GM12878 (cell line): Measurements from ENCODE around the gene ZNF655. TPM values are rescaled to one million over a fixed set of nuclear protein-coding genes. Genes with fewer than 3 reads are reported as not detected.

ENCODE experiments used
- ATAC-seq: fragments of 200-7000 bp; cut with Tn5 transposase; 3 replicates; pipeline ENCODE4 v1.9.1; 2020; ENCODE audit warnings: mild to moderate bottlenecking, moderate library complexity
- BruUV-seq: library from RNA; stranded (reverse); fragments of 400-500 nt; replicated peaks from 2 replicates; lab custom pipeline; 2021; lab: Mats Ljungman, UMichigan
- CTCF ChIA-PET: fragments of 300-600 bp; sonication (Branson Sonifier 250); formaldehyde crosslinking; extraction: SDS; loops from one replicate; lab custom pipeline; 2021; ENCODE audit warnings: inconsistent platforms; lab: Yijun Ruan, JAX
- POLR2A ChIA-PET: fragments of 350-600 bp; formaldehyde crosslinking; extraction: SDS; loops from one replicate; lab custom pipeline; 2021; ENCODE audit warnings: inconsistent platforms; lab: Charles Lee
- RAD21 ChIA-PET: fragments of 300-600 bp; sonication (Branson Sonifier 250); formaldehyde crosslinking; loops from one replicate; lab custom pipeline; 2023; ENCODE audit warnings: antibody characterized with exemption; ENCODE audit not compliant: unreplicated experiment; lab: Charles Lee
- SMC1A ChIA-PET: fragments of 300-600 bp; sonication (Branson Sonifier 250); formaldehyde crosslinking; loops from one replicate; lab custom pipeline; 2023; ENCODE audit not compliant: unreplicated experiment, uncharacterized antibody; lab: Charles Lee
- DNase-seq: peaks from one replicate; pipeline ENCODE4 v3.0.0-alpha.2; 2011; ENCODE audit warnings: low read depth, low spot score
- FAIRE-seq: peaks from 3 replicates; lab custom pipeline; 2011; peaks lifted over from hg19 to GRCh38; lab: Jason Lieb, UNC
- H2AFZ ChIP-seq: 2 replicates; pipeline ENCODE4 v1.6.0; 2011; ENCODE audit warnings: low read depth, low read length, control low read depth; ENCODE audit not compliant: control insufficient read depth
- H3K27ac ChIP-seq: 2 replicates; pipeline ENCODE4 v1.5.1; 2011; ENCODE audit warnings: control low read depth; ENCODE audit not compliant: control insufficient read depth, insufficient read depth
- H3K27me3 ChIP-seq, 2 experiments: replicated peaks in 1 of 2; 2 replicates each; pipeline versions ENCODE4 v1.6.0 to v1.6.1; 2011; ENCODE audit warnings: low read length in 1 of 2; ENCODE audit not compliant: control insufficient read depth in 2 of 2, insufficient read depth in 2 of 2
- H3K36me3 ChIP-seq, 2 experiments: 2 replicates each; pipeline ENCODE4 v1.5.1; 2011; ENCODE audit warnings: low read length in 1 of 2; ENCODE audit not compliant: control insufficient read depth in 2 of 2, insufficient read depth in 2 of 2
- H3K4me1 ChIP-seq: 2 replicates; pipeline ENCODE4 v1.6.1; 2011; ENCODE audit warnings: mild to moderate bottlenecking, low read length, moderate library complexity, mixed read lengths; ENCODE audit not compliant: control insufficient read depth, insufficient read depth
- H3K4me2 ChIP-seq: 2 replicates; pipeline ENCODE4 v1.6.0; 2011; ENCODE audit warnings: control low read depth; ENCODE audit not compliant: control insufficient read depth, insufficient read depth
- H3K4me3 ChIP-seq: fragments of 200-600 bp; sonication (generic); 2 replicates; pipeline ENCODE4 v1.5.1; 2016
- H3K79me2 ChIP-seq: 2 replicates; pipeline ENCODE4 v1.6.0; 2011; ENCODE audit warnings: low read length; ENCODE audit not compliant: control insufficient read depth, insufficient read depth
- H3K9ac ChIP-seq: 2 replicates; pipeline ENCODE4 v1.8.0; 2011; ENCODE audit warnings: low read length, control low read depth, mixed read lengths; ENCODE audit not compliant: control insufficient read depth, insufficient read depth
- H3K9me3 ChIP-seq: replicated peaks from 3 replicates; pipeline ENCODE4 v1.5.1; 2011; ENCODE audit warnings: mild to moderate bottlenecking, low read length; ENCODE audit not compliant: control insufficient read depth, insufficient read depth
- H4K20me1 ChIP-seq: 2 replicates; pipeline ENCODE4 v1.6.0; 2011; ENCODE audit not compliant: control insufficient read depth, insufficient read depth
- CHD4 ChIP-seq: fragments of 200-600 bp; sonication (generic); IDR thresholded peaks from 2 replicates; pipeline ENCODE4 v1.6.1; 2016; ENCODE audit warnings: mild to moderate bottlenecking
- NBN ChIP-seq: fragments of 450-650 bp; IDR thresholded peaks from 2 replicates; pipeline ENCODE4 v1.6.1; 2016
- NR2C1 ChIP-seq: fragments of 450-650 bp; IDR thresholded peaks from 2 replicates; pipeline ENCODE4 v1.6.1; 2017; ENCODE audit warnings: antibody characterized with exemption, mild to moderate bottlenecking, moderate library complexity
- RAD51 ChIP-seq: fragments of 450-650 bp; IDR thresholded peaks from 2 replicates; pipeline ENCODE4 v1.6.1; 2016; ENCODE audit warnings: moderate library complexity, mild to moderate bottlenecking, inconsistent platforms
- RFX5 ChIP-seq: IDR thresholded peaks from 2 replicates; pipeline ENCODE4 v1.6.1; 2011; ENCODE audit warnings: low read depth, low read length, improper control_type of control experiment
- SIX5 ChIP-seq: IDR thresholded peaks from 2 replicates; pipeline ENCODE4 v1.6.1; 2011; ENCODE audit warnings: mild to moderate bottlenecking, low read depth, low read length, moderate library complexity; ENCODE audit not compliant: severe bottlenecking
- SMAD1 ChIP-seq: fragments of 450-650 bp; IDR thresholded peaks from 2 replicates; pipeline ENCODE4 v1.6.1; 2018; ENCODE audit warnings: mild to moderate bottlenecking, low read depth; ENCODE audit not compliant: partially characterized antibody
- SMC3 ChIP-seq: IDR thresholded peaks from 2 replicates; pipeline ENCODE4 v1.6.1; 2011; ENCODE audit warnings: low read length, improper control_type of control experiment, borderline replicate concordance
- STAT1 ChIP-seq: fragments of 450-650 bp; conservative IDR thresholded peaks from 2 replicates; pipeline ENCODE4 v1.6.1; 2014; ENCODE audit warnings: antibody characterized with exemption, mild to moderate bottlenecking
- STAT3 ChIP-seq: IDR thresholded peaks from 2 replicates; pipeline ENCODE4 v1.6.1; 2011; ENCODE audit warnings: low read depth, low read length, improper control_type of control experiment
- TAF1 ChIP-seq: IDR thresholded peaks from 2 replicates; pipeline ENCODE4 v1.6.1; 2011; ENCODE audit warnings: mild to moderate bottlenecking, low read depth, low read length, borderline replicate concordance
- WRNIP1 ChIP-seq: IDR thresholded peaks from 2 replicates; pipeline ENCODE4 v1.6.1; 2011; ENCODE audit warnings: low read depth, low read length, improper control_type of control experiment, borderline replicate concordance
- ZBTB11 ChIP-seq: fragments of 450-650 bp; formaldehyde crosslinking; IDR thresholded peaks from 2 replicates; pipeline ENCODE4 v1.5.0; 2022; ENCODE audit warnings: mild to moderate bottlenecking, missing genetic modification characterization
- ZBTB33 ChIP-seq: fragments of 450-650 bp; IDR thresholded peaks from 2 replicates; pipeline ENCODE4 v1.6.1; 2017; ENCODE audit warnings: mild to moderate bottlenecking
- ZNF207 ChIP-seq: fragments of 450-650 bp; IDR thresholded peaks from 2 replicates; pipeline ENCODE4 v1.6.1; 2014; ENCODE audit warnings: antibody characterized with exemption, mild to moderate bottlenecking, borderline replicate concordance
- ZNF384 ChIP-seq: IDR thresholded peaks from 2 replicates; pipeline ENCODE4 v1.6.1; 2012; ENCODE audit warnings: low read depth, mild to moderate bottlenecking, low read length, improper control_type of control experiment, borderline replicate concordance
- ZZZ3 ChIP-seq: IDR thresholded peaks from 2 replicates; pipeline ENCODE4 v1.6.1; 2011; ENCODE audit warnings: low read depth; ENCODE audit not compliant: control insufficient read depth, insufficient read length
- WGBS: methylation state at CpG from one replicate; pipeline ENCODE4 v1.1.6; 2016; ENCODE audit warnings: low lambda C conversion rate; ENCODE audit not compliant: insufficient replicate concordance, insufficient coverage; ENCODE audit errors: missing lambda C conversion rate; 5-methylcytosine and 5-hydroxymethylcytosine counted together
- in situ Hi-C: fragments of 300-500 bp; cut with MboI; formaldehyde crosslinking; loops from 9 replicates; pipeline ENCODE4 v1.14.3; 2018; ENCODE audit warnings: mixed read lengths
- intact Hi-C: fragments of 100-400 bp; cut with micrococcal nuclease; formaldehyde crosslinking; loops from one replicate; pipeline ENCODE4 v1.14.2; 2022; ENCODE audit not compliant: unreplicated experiment
- polyA plus RNA-seq, 11 experiments: library from polyadenylated mRNA; depleted of rRNA in 4 of 11; unstranded in 6 of 11; stranded (reverse) in 5 of 11; fragments of >200 nt; fragmentation: Nextera tagmentation in 4 of 11; fragmentation: Illumina TruSeq in 1 of 11; extraction: Ambion mirVana in 4 of 11; extraction: Trizol in 1 of 11; gene quantifications; 1 replicate in 1 of 11; 2 replicates in 10 of 11; pipeline versions ENCODE4 v1.2.1 to v1.2.3, GENCODE V29; 2011 to 2016; ENCODE audit warnings: inconsistent platforms in 2 of 11, missing spikeins in 2 of 11, low read depth in 1 of 11
- total RNA-seq, 4 experiments: library from RNA; depleted of rRNA in 3 of 4; stranded (reverse); fragments of >200 nt in 3 of 4; fragmentation: Illumina TruSeq in 1 of 4; extraction: Trizol in 1 of 4; gene quantifications; 2 replicates each; pipeline versions ENCODE4 v1.2.1 to v1.2.3, GENCODE V29; 2013 to 2021
- TF ChIP-seq, protein P1 (sequence below): fragments of 450-650 bp; IDR thresholded peaks from 2 replicates; pipeline ENCODE4 v1.6.1; 2016; ENCODE audit warnings: mild to moderate bottlenecking

The ZNF655 gene
- total and polyA plus RNA-seq, 10 of the 15 experiments (the other 5 are each of a cell fraction or from before 2014, with no cell fraction given) = 14.5 to 107 (median 52.8) TPM

DNA sequence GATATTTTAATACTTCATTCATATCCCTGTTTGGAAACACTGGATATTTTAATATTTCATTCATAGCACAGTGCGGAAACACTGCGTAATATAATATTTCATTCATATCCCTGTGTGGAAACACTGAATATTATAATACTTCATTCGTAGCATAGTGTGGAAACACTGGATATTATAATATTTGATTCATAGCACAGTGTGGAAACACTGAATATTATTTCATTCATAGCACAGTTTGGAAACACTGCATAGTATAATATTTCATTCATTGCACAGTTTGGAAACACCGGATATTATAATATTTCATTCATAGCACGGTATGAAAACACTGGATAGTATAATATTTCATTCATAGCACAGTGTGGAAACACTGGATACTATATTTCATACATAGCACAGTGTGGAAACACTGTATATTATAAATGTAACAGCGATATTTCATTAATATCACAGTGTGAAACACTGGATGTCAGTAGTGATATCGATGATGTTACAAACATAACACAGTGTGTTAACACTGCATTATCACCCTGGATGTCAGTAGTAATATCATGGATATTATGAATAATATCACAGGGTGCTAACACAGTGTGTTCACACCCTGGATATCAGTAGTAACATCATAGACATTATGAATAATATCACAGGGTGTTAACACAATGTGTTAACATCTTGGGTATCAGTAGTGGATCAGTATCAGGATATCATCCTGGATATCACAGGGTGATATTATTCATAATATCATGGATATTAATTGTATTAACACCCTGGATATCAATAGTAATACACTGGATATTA lies 36.7 kb downstream of the ZNF655 start:
- DNase-seq = no peak
- CTCF ChIA-PET = no interaction called here
- no peak overlapping the region for H3K4me2 ChIP-seq
- H3K27ac ChIP-seq = no peak overlapping the region
- 69% methylated on average over 7 of the region's 7 CpGs for WGBS
- no peaks in the 10 kb centered on the region for H3K79me2 ChIP-seq
- no peak overlapping the region for H2AFZ ChIP-seq
- no peak overlapping the region for H3K4me3 ChIP-seq
- in situ Hi-C loops = no loop called here
- intact Hi-C loops = no loop called here
- SMC1A ChIA-PET = no interaction called here
- no TSS peak for BruUV-seq
- RAD21 ChIA-PET = no interaction called here
- no peak for ATAC-seq
- H3K9me3 ChIP-seq = no peaks in the 10 kb centered on the region
- H3K36me3 ChIP-seq = no peaks in the 10 kb centered on the region
- FAIRE-seq = no peak
- no peaks in the 10 kb centered on the region for H3K4me1 ChIP-seq
- no peak overlapping the region for H3K9ac ChIP-seq
- H4K20me1 ChIP-seq = no peaks in the 10 kb centered on the region
- H3K27me3 ChIP-seq = no peaks in the 10 kb centered on the region
- no peak for TF ChIP-seq NBN
- TF ChIP-seq ZBTB11 (CRISPR knock-in tag) = no peak
- TF ChIP-seq TAF1 = no peak
- no peak for TF ChIP-seq WRNIP1
- no peak for TF ChIP-seq STAT3
- TF ChIP-seq, protein P1, sequence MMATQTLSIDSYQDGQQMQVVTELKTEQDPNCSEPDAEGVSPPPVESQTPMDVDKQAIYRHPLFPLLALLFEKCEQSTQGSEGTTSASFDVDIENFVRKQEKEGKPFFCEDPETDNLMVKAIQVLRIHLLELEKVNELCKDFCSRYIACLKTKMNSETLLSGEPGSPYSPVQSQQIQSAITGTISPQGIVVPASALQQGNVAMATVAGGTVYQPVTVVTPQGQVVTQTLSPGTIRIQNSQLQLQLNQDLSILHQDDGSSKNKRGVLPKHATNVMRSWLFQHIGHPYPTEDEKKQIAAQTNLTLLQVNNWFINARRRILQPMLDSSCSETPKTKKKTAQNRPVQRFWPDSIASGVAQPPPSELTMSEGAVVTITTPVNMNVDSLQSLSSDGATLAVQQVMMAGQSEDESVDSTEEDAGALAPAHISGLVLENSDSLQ = no peak
- no peak for TF ChIP-seq ZNF207
- no peak for TF ChIP-seq RAD51
- no peak for TF ChIP-seq CHD4
- TF ChIP-seq ZBTB33 = no peak
- no peak for TF ChIP-seq RFX5
- TF ChIP-seq SIX5 = no peak
- TF ChIP-seq ZNF384 = no peak
- TF ChIP-seq STAT1 = no peak
- no peak for TF ChIP-seq ZZZ3
- TF ChIP-seq SMC3 = no peak
- TF ChIP-seq SMAD1 = no peak
- TF ChIP-seq NR2C1 = no peak
- POLR2A ChIA-PET = no interaction called here
